HepG2 (cell line): ENCODE results near the gene ANKRD31. TPM values are rescaled to one million over a fixed set of nuclear protein-coding genes. Genes with fewer than 3 reads are reported as not detected.
"Not testable (repeated sequence)": the region's sequence is repeated elsewhere in the genome, so short reads cannot be mapped to it uniquely, and the experiment has no call there.

Experiments
- ATAC-seq: fragments of 200-7000 bp; cut with Tn5 transposase; 3 replicates; pipeline ENCODE4 v1.9.1; 2020; ENCODE audit warnings: mild to moderate bottlenecking, moderate library complexity
- BruUV-seq: library from RNA; stranded (reverse); fragments of 400-500 nt; replicated peaks from 2 replicates; lab custom pipeline; 2021; lab: Mats Ljungman, UMichigan
- CTCF ChIA-PET: fragments of 300-600 bp; formaldehyde crosslinking; extraction: SDS; loops from one replicate; lab custom pipeline; 2021; ENCODE audit warnings: low total read pairs, inconsistent platforms, low intra/inter-chr PET ratio; lab: Yijun Ruan, JAX
- POLR2A ChIA-PET: fragments of 350-600 bp; sonication (Branson Sonifier 250); formaldehyde crosslinking; loops from one replicate; lab custom pipeline; 2020; ENCODE audit warnings: antibody characterized with exemption, inconsistent platforms; lab: Yijun Ruan, JAX
- DNase-seq: peaks from one replicate; pipeline ENCODE4 v3.0.0-alpha.2; 2015; ENCODE audit warnings: low spot score
- FAIRE-seq: peaks from 3 replicates; lab custom pipeline; 2011; peaks lifted over from hg19 to GRCh38; lab: Jason Lieb, UNC
- H2AFZ ChIP-seq: one replicate; pipeline ENCODE4 v1.6.1; 2011; ENCODE audit warnings: low read length, inconsistent platforms
- H3K27ac ChIP-seq: fragments of 300-600 bp; 3 replicates; pipeline ENCODE4 v1.8.0; 2011; ENCODE audit warnings: mixed run types, mild to moderate bottlenecking, mixed read lengths, low read length, inconsistent platforms; ENCODE audit not compliant: insufficient read depth; ENCODE audit errors: extremely low read length
- H3K27me3 ChIP-seq, 2 experiments: fragments of 200-600 bp in 1 of 2; 2 replicates in 1 of 2; 3 replicates in 1 of 2; pipeline versions ENCODE4 v1.6.0 to v1.8.0; 2011; ENCODE audit warnings: low read length in 2 of 2, mild to moderate bottlenecking in 2 of 2, moderate library complexity in 2 of 2, inconsistent platforms in 1 of 2; ENCODE audit not compliant: insufficient read depth in 2 of 2, control insufficient read depth in 1 of 2
- H3K36me3 ChIP-seq, 2 experiments: fragments of 200-600 bp in 1 of 2; replicated peaks in 1 of 2; 2 replicates in 1 of 2; 3 replicates in 1 of 2; pipeline versions ENCODE4 v1.5.1 to v1.8.0; 2011; ENCODE audit warnings: low read length in 2 of 2, inconsistent platforms in 1 of 2; ENCODE audit not compliant: insufficient read depth in 2 of 2, control insufficient read depth in 1 of 2
- H3K4me1 ChIP-seq: 2 replicates; pipeline ENCODE4 v1.5.1; 2012; ENCODE audit warnings: low read length, inconsistent platforms; ENCODE audit not compliant: insufficient read depth
- H3K4me2 ChIP-seq: 2 replicates; pipeline ENCODE4 v1.6.0; 2011; ENCODE audit warnings: low read depth, low read length, inconsistent platforms
- H3K4me3 ChIP-seq, 3 experiments: fragments of 200-600 bp in 1 of 3; sonication (generic), shearing (Covaris generic) in 1 of 3; replicated peaks in 1 of 3; 2 replicates each; pipeline ENCODE4 v1.5.1; 2011 to 2016; ENCODE audit warnings: low read length in 3 of 3, inconsistent platforms in 2 of 3, low read depth in 2 of 3, mild to moderate bottlenecking in 2 of 3, control low read depth in 1 of 3, mixed read lengths in 1 of 3; ENCODE audit not compliant: insufficient read depth in 1 of 3
- H3K79me2 ChIP-seq: one replicate; pipeline ENCODE4 v1.6.1; 2011; ENCODE audit warnings: low read length, inconsistent platforms; ENCODE audit not compliant: insufficient read depth
- H3K9ac ChIP-seq: 2 replicates; pipeline ENCODE4 v1.6.0; 2011; ENCODE audit warnings: mild to moderate bottlenecking, low read depth, low read length, inconsistent platforms; ENCODE audit not compliant: insufficient read depth
- H3K9me3 ChIP-seq: 2 replicates; pipeline ENCODE4 v1.5.1; 2012; ENCODE audit warnings: mild to moderate bottlenecking, low read length
- H4K20me1 ChIP-seq: 2 replicates; pipeline ENCODE4 v1.6.0; 2011; ENCODE audit warnings: inconsistent platforms, mild to moderate bottlenecking, low read length, moderate library complexity; ENCODE audit not compliant: insufficient read depth
- MED1 ChIP-seq: sonication (generic); formaldehyde crosslinking; IDR thresholded peaks from 2 replicates; pipeline ENCODE4 v1.4.0; 2020; ENCODE audit warnings: missing genetic modification reagents
- WGBS: methylation state at CpG from one replicate; pipeline ENCODE4 v1.1.6; 2017; ENCODE audit warnings: low lambda C conversion rate; 5-methylcytosine and 5-hydroxymethylcytosine counted together
- in situ Hi-C: cut with HindIII; loops from 2 replicates; pipeline ENCODE4 v1.10.0; 2017; ENCODE audit warnings: low pct_unique_long_range_greater_than_20kb; ENCODE audit not compliant: extremely low pct_ligation_motif_present
- intact Hi-C: fragments of 100-400 bp; cut with micrococcal nuclease; formaldehyde crosslinking; loops from one replicate; pipeline ENCODE4 v1.10.0; 2022; ENCODE audit not compliant: unreplicated experiment
- polyA plus RNA-seq, 8 experiments: library from polyadenylated mRNA; depleted of rRNA in 3 of 8; stranded (reverse) in 7 of 8; unstranded in 1 of 8; fragments of >200 nt; fragmentation: Illumina TruSeq in 4 of 8; extraction: Trizol in 4 of 8; gene quantifications; 2 replicates each; pipeline versions ENCODE4 v1.2.1 to v1.2.3, GENCODE V29; 2011 to 2016; ENCODE audit warnings: low read depth in 4 of 8, missing spikeins in 1 of 8, mixed read lengths in 1 of 8; ENCODE audit not compliant: insufficient read depth in 1 of 8
- total RNA-seq, 5 experiments: library from RNA; depleted of rRNA; stranded (reverse); fragments of >200 nt; fragmentation: Illumina TruSeq; extraction: Trizol; gene quantifications; 2 replicates each; pipeline ENCODE4 v1.2.3, GENCODE V29; 2016; ENCODE audit warnings: low read depth in 1 of 5

The ANKRD31 gene
- total and polyA plus RNA-seq, 2 of the 13 experiments (the other 11 are each of a cell fraction or from before 2014, with no cell fraction given): 0.01 to 0.09 TPM

DNA sequence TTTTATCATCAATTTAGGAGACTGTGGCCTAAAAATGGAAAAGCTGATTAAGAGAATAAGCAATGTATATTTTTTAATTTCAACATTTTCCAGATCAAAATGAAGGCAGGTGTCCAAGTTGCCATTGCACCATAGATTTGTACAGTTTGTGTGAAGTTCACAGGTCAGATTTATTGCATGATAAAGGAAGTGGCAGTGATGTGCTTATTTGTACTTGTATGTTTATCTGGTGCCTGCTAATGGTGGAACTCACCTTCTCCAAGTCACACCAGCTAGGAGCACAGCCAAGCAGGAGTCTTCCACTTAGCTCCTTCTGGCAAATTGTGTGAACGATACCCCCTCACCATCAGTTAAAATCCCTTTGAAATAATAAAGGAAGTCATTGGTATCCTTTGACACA, 37.8 kb upstream of the ANKRD31 start:
- in situ Hi-C loops: no loop called here
- Histone ChIP-seq H3K9me3 (no peaks in the 10 kb centered on the region), H3K36me3 (no peaks in the 10 kb centered on the region), H3K79me2 (no peaks in the 10 kb centered on the region), H3K4me3 (no peak overlapping the region), H4K20me1 (no peaks in the 10 kb centered on the region), H3K9ac (no peak overlapping the region), H3K4me2 (no peak overlapping the region), H2AFZ (no peak overlapping the region), H3K4me1 (peaks cover 7% of the 10 kb centered on the region; the same call in 1 of the 2 replicates), H3K27ac (no peak overlapping the region), H3K27me3 (no peaks in the 10 kb centered on the region; a peak in 1 of 5 replicates)
- BruUV-seq: no TSS peak
- CTCF ChIA-PET: no interaction called here
- intact Hi-C loops: no loop called here
- no peak for ATAC-seq
- no peak for DNase-seq
- POLR2A ChIA-PET: no interaction called here
- WGBS: 50% methylated on average over 1 of the region's 1 CpG
- TF ChIP-seq MED1 (CRISPR knock-in tag): no peak
- FAIRE-seq: no peak

DNA sequence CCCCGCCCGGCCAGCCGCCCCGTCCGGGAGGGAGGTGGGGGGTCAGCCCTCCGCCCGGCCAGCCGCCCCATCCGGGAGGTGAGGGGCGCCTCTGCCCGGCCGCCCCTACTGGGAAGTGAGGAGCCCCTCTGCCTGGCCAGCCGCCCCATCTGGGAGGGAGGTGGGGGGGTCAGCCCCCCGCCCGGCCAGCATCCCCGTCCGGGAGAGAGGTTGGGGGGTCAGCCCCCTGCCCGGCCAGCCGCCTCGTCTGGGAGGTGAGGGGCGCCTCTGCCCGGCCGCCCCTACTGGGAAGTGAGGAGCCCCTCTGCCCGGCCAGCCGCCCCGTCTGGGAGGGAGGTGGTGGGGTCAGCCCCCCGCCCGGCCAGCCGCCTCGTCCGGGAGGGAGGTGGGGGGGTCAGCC, 33.9 kb upstream of the ANKRD31 start:
- ATAC-seq, POLR2A ChIA-PET, H3K4me2 ChIP-seq, H3K4me1 ChIP-seq, BruUV-seq, H3K36me3 ChIP-seq, H3K27me3 ChIP-seq, H3K27ac ChIP-seq, H4K20me1 ChIP-seq, H3K9me3 ChIP-seq, in situ Hi-C loops, FAIRE-seq, DNase-seq, H3K9ac ChIP-seq, intact Hi-C loops, H3K4me3 ChIP-seq, H3K79me2 ChIP-seq, CTCF ChIA-PET, H2AFZ ChIP-seq: not testable (repeated sequence)
- WGBS: 71% methylated on average over 5 of the region's 31 CpGs
